ENCODE measurements around the gene PLS3.

DNA sequence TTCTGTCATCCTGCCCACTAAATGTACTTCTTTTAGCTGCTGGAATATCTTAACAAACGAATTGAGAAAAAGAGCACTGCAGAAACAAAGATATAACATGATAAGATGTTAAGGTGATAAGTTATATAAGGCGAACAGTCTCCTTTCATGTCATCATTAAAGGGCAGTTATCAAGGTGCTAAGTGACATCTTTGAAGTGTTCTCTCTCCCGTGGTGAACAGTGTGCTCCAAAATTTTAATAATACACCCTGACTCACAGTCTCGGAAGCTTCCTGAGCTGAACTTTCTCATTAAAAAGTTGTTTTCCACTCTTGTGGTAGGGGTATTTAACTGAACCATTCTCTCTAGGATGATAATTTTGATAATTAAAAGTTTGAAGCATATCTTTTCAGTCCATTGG is 61.6 kb downstream of the PLS3 start:
- no peak for TF ChIP-seq POLR2A (IDR thresholded peaks at IDR 0.05)
- TF ChIP-seq, protein P1, sequence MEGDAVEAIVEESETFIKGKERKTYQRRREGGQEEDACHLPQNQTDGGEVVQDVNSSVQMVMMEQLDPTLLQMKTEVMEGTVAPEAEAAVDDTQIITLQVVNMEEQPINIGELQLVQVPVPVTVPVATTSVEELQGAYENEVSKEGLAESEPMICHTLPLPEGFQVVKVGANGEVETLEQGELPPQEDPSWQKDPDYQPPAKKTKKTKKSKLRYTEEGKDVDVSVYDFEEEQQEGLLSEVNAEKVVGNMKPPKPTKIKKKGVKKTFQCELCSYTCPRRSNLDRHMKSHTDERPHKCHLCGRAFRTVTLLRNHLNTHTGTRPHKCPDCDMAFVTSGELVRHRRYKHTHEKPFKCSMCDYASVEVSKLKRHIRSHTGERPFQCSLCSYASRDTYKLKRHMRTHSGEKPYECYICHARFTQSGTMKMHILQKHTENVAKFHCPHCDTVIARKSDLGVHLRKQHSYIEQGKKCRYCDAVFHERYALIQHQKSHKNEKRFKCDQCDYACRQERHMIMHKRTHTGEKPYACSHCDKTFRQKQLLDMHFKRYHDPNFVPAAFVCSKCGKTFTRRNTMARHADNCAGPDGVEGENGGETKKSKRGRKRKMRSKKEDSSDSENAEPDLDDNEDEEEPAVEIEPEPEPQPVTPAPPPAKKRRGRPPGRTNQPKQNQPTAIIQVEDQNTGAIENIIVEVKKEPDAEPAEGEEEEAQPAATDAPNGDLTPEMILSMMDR (IDR thresholded peaks at IDR 0.05): no peak
